ENCODE data around the gene MAST4.

The MAST4 gene

GRCh38 chr5:66859526-66859925, 263.3 kb downstream of the MAST4 start:
- TF ChIP-seq GABPA (IDR thresholded peaks at IDR 0.05; ENCODE audit: low read depth) (no peak), SPI1 (IDR thresholded peaks at IDR 0.05; ENCODE audit: borderline replicate concordance, low read depth) (no peak), CTCF (IDR thresholded peaks at IDR 0.05; ENCODE audit: insufficient read depth, low read length) (no peak), REST (IDR thresholded peaks at IDR 0.05; ENCODE audit: insufficient replicate concordance, low read depth) (no peak), POLR2AphosphoS5 (IDR thresholded peaks at IDR 0.05; ENCODE audit: low read depth) (no peak)
- no peak for DNase-seq (ENCODE audit: low read depth in 1 of 2, low spot score in 1 of 2)
- Histone ChIP-seq H3K4me3 (replicated peaks; ENCODE audit: insufficient read depth, low read length) (no peak overlapping the region), H3K27ac (replicated peaks) (no peak overlapping the region), H3K27me3 (ENCODE audit: insufficient read depth, poor library complexity, severe bottlenecking) (no peaks in the 10 kb centered on the region)

- Histone ChIP-seq H3K4me3 (replicated peaks; ENCODE audit: insufficient read depth, low read length) (no peak overlapping the region), H3K27me3 (ENCODE audit: insufficient read depth, poor library complexity, severe bottlenecking) (no peaks in the 10 kb centered on the region), H3K27ac (replicated peaks) (no peak overlapping the region)
- TF ChIP-seq CTCF (IDR thresholded peaks at IDR 0.05; ENCODE audit: insufficient read depth, low read length) (no peak), POLR2AphosphoS5 (IDR thresholded peaks at IDR 0.05; ENCODE audit: low read depth) (no peak), GABPA (IDR thresholded peaks at IDR 0.05; ENCODE audit: low read depth) (no peak), REST (IDR thresholded peaks at IDR 0.05; ENCODE audit: insufficient replicate concordance, low read depth) (no peak), SPI1 (IDR thresholded peaks at IDR 0.05; ENCODE audit: borderline replicate concordance, low read depth) (no peak)
- no peak for DNase-seq (ENCODE audit: low read depth in 1 of 2, low spot score in 1 of 2)
Measured at GRCh38 chr5:66860199-66860975, 264.2 kb downstream of the MAST4 start.

GRCh38 chr5:66861402-66861801, 265.2 kb downstream of the MAST4 start:
- no peak overlapping the region for H3K4me3 ChIP-seq (replicated peaks; ENCODE audit: insufficient read depth, low read length)
- H3K27ac ChIP-seq (replicated peaks) = no peak overlapping the region
- no peak for TF ChIP-seq CTCF (IDR thresholded peaks at IDR 0.05; ENCODE audit: insufficient read depth, low read length)
- TF ChIP-seq SPI1 (IDR thresholded peaks at IDR 0.05; ENCODE audit: borderline replicate concordance, low read depth) = no peak
- H3K27me3 ChIP-seq (ENCODE audit: insufficient read depth, poor library complexity, severe bottlenecking) = no peaks in the 10 kb centered on the region
- DNase-seq (ENCODE audit: low read depth in 1 of 2, low spot score in 1 of 2) = no peak

GRCh38 chr5:66862020-66862419, 265.8 kb downstream of the MAST4 start:
- no peaks in the 10 kb centered on the region for H3K27me3 ChIP-seq (ENCODE audit: insufficient read depth, poor library complexity, severe bottlenecking)
- H3K27ac ChIP-seq (replicated peaks) = no peak overlapping the region
- TF ChIP-seq POLR2AphosphoS5 (IDR thresholded peaks at IDR 0.05; ENCODE audit: low read depth) = no peak
- TF ChIP-seq GABPA (IDR thresholded peaks at IDR 0.05; ENCODE audit: low read depth) = no peak
- TF ChIP-seq CTCF (IDR thresholded peaks at IDR 0.05; ENCODE audit: insufficient read depth, low read length) = no peak
- TF ChIP-seq REST (IDR thresholded peaks at IDR 0.05; ENCODE audit: insufficient replicate concordance, low read depth) = no peak
- no peak for TF ChIP-seq SPI1 (IDR thresholded peaks at IDR 0.05; ENCODE audit: borderline replicate concordance, low read depth)
- no peak for DNase-seq (ENCODE audit: low read depth in 1 of 2, low spot score in 1 of 2)
- no peak overlapping the region for H3K4me3 ChIP-seq (replicated peaks; ENCODE audit: insufficient read depth, low read length)
